Ishikawa (cell line): Measurements from ENCODE around the gene TRRAP.

Source experiments
- CEBPB ChIP-seq: IDR thresholded peaks from 2 replicates; pipeline ENCODE4 v1.6.1; 2012
- CREB1 ChIP-seq: IDR thresholded peaks from 2 replicates; pipeline ENCODE4 v1.6.1; 2012; ENCODE audit warnings: low read depth
- EGR1 ChIP-seq: IDR thresholded peaks from 2 replicates; pipeline ENCODE4 v1.6.1; 2012
- EP300 ChIP-seq: IDR thresholded peaks from 2 replicates; pipeline ENCODE4 v1.6.1; 2012; ENCODE audit warnings: borderline replicate concordance
- FOXM1 ChIP-seq: IDR thresholded peaks from 2 replicates; pipeline ENCODE4 v1.6.1; 2012; ENCODE audit warnings: low read depth, borderline replicate concordance
- MAX ChIP-seq: IDR thresholded peaks from 2 replicates; pipeline ENCODE4 v1.6.1; 2012
- NFIC ChIP-seq: IDR thresholded peaks from 2 replicates; pipeline ENCODE4 v1.6.1; 2012
- RAD21 ChIP-seq: IDR thresholded peaks from 2 replicates; pipeline ENCODE4 v1.6.1; 2012; ENCODE audit warnings: low read depth
- REST ChIP-seq: IDR thresholded peaks from 2 replicates; pipeline ENCODE4 v1.6.1; 2012; ENCODE audit warnings: low read depth, mild to moderate bottlenecking
- TAF1 ChIP-seq: IDR thresholded peaks from 2 replicates; pipeline ENCODE4 v1.6.1; 2012; ENCODE audit warnings: low read depth, mild to moderate bottlenecking
- TCF12 ChIP-seq: IDR thresholded peaks from 2 replicates; pipeline ENCODE4 v1.6.1; 2012; ENCODE audit warnings: low read depth
- TEAD4 ChIP-seq: IDR thresholded peaks from 2 replicates; pipeline ENCODE4 v1.6.1; 2012
- USF1 ChIP-seq: IDR thresholded peaks from 2 replicates; pipeline ENCODE4 v1.6.1; 2012
- YY1 ChIP-seq: IDR thresholded peaks from 2 replicates; pipeline ENCODE4 v1.6.1; 2012; ENCODE audit warnings: low read depth
- ZBTB7A ChIP-seq: IDR thresholded peaks from 2 replicates; pipeline ENCODE4 v1.6.1; 2012; ENCODE audit warnings: low read depth

The TRRAP gene

GRCh38 chr7:98868450-98868849 lies 9.9 kb upstream of the TRRAP start:
- TF ChIP-seq CREB1, result no peak
- TF ChIP-seq MAX, result no peak
- TF ChIP-seq CEBPB, result no peak
- no peak for TF ChIP-seq TAF1
- no peak for TF ChIP-seq YY1
- TF ChIP-seq REST, result no peak
- TF ChIP-seq TCF12, result no peak
- TF ChIP-seq FOXM1, result no peak
- no peak for TF ChIP-seq EP300
- TF ChIP-seq RAD21, result no peak
- TF ChIP-seq TEAD4, result no peak
- TF ChIP-seq USF1, result no peak
- no peak for TF ChIP-seq ZBTB7A
- TF ChIP-seq EGR1, result no peak
- TF ChIP-seq NFIC, result no peak

- TF ChIP-seq TAF1 (no peak), ZBTB7A (0 out of 2 replicates have a peak, but pooled peaks have one; percentile 40)
Observed at GRCh38 chr7:98869027-98869596, 9.2 kb upstream of the TRRAP start.

GRCh38 chr7:98869597-98870120 lies 8.7 kb upstream of the TRRAP start, which contains the start of gene TMEM130:
Gene TMEM130 (minus strand): TSS chr7:98870014. CDS start chr7:98869861, 153 bp downstream.
- TF ChIP-seq YY1 (no peak), TCF12 (no peak), NFIC (no peak), REST (no peak), MAX (no peak), RAD21 (no peak), EGR1 (no peak), CREB1 (no peak), FOXM1 (no peak), TAF1 (no peak), USF1 (no peak), TEAD4 (no peak), ZBTB7A (no peak), EP300 (no peak), CEBPB (no peak)

- no peak for TF ChIP-seq TCF12
- TF ChIP-seq CREB1, result no peak
- TF ChIP-seq YY1, result no peak
- no peak for TF ChIP-seq MAX
- TF ChIP-seq EGR1, result no peak
- no peak for TF ChIP-seq TAF1
- no peak for TF ChIP-seq FOXM1
- TF ChIP-seq REST, result no peak
- no peak for TF ChIP-seq USF1
- no peak for TF ChIP-seq CEBPB
- no peak for TF ChIP-seq RAD21
- TF ChIP-seq ZBTB7A, result no peak
Observed at GRCh38 chr7:98870121-98870651, 8.1 kb upstream of the TRRAP start.
